ENCODE results near the gene REEP3. TPM values are rescaled to one million over a fixed set of nuclear protein-coding genes. Genes with fewer than 3 reads are reported as not detected.
"Not testable (repeated sequence)": the region's sequence is repeated elsewhere in the genome, so short reads cannot be mapped to it uniquely, and the experiment has no call there.

Gene REEP3
- total RNA-seq, 2 experiments from 2014 or later: 13.6 to 15.1 TPM

DNA sequence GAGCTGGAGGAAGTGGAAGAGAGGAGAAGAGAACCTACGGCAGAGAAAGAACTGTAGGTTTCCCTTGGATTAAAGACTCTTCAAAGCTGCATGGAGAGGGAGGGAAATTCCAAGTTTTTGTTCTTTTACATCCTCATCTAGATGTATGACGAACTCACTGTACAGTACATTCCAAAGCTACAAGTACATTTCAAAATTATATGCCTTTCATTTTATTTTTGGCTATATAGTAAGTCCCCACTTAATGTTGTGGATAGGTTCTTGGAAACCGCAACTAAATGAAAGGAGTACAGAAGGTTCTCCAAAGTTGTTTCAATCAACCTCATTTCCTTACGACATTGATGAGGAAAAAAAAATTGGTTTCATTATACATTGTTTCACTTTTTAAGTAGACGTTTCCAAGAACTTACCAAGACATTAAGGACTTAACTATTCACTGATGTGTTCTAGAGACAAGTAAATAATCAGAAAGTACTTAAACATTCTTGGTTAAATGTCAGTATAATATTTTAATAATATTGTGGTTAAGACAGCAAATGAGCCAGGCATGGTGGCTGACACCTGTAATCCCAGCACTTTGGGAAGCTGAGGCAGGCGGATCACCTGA is 39.3 kb upstream of the REEP3 start:
- DNase-seq: no peak
- Mint-ChIP-seq H3K9me3 (no peaks in the 10 kb centered on the region), H3K27me3 (no peaks in the 10 kb centered on the region), H3K4me1 (ENCODE audit: low read depth) (peaks cover 11% of the 10 kb centered on the region), H3K36me3 (ENCODE audit: low read depth) (peaks cover 2% of the 10 kb centered on the region), H3K27ac (no peak overlapping the region), H3K4me3 (no peak overlapping the region)
- intact Hi-C loops (cut with micrococcal nuclease): no loop called here
- TF ChIP-seq, protein P1, sequence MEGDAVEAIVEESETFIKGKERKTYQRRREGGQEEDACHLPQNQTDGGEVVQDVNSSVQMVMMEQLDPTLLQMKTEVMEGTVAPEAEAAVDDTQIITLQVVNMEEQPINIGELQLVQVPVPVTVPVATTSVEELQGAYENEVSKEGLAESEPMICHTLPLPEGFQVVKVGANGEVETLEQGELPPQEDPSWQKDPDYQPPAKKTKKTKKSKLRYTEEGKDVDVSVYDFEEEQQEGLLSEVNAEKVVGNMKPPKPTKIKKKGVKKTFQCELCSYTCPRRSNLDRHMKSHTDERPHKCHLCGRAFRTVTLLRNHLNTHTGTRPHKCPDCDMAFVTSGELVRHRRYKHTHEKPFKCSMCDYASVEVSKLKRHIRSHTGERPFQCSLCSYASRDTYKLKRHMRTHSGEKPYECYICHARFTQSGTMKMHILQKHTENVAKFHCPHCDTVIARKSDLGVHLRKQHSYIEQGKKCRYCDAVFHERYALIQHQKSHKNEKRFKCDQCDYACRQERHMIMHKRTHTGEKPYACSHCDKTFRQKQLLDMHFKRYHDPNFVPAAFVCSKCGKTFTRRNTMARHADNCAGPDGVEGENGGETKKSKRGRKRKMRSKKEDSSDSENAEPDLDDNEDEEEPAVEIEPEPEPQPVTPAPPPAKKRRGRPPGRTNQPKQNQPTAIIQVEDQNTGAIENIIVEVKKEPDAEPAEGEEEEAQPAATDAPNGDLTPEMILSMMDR (IDR thresholded peaks at IDR 0.05): no peak
- ATAC-seq: no peak
- ChIA-PET CTCF (interaction anchor here (1.5 kb wide), 1 partner anchor 238 kb away, joined by 5 read pairs; no protein-coding TSS in a partner anchor), POLR2A (no interaction called here)

DNA sequence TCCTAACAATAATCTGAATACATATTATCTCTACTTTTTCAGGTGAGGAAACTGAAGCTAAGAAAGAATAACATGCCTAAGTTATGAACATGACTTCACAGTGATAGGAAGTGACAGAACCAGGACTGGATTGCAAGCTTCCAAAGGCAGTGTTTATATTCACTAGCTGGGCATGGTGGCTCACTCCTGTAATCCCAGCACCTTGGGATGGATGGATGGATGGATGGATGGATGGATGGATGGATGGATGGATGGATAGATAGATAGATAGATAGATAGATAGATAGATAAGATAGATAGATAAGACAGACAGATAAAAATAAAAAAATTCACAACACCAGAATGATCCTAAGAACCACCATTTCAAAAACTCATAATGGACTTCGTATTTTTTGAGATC is 37.2 kb upstream of the REEP3 start:
- Mint-ChIP-seq H3K27ac (no peak overlapping the region), H3K4me1 (ENCODE audit: low read depth) (peaks cover 8% of the 10 kb centered on the region), H3K9me3 (no peaks in the 10 kb centered on the region), H3K27me3 (no peaks in the 10 kb centered on the region), H3K36me3 (ENCODE audit: low read depth) (no peaks in the 10 kb centered on the region), H3K4me3 (no peak overlapping the region)
- ChIA-PET CTCF (interaction anchor here (1.4 kb wide), 1 partner anchor 317 kb away, joined by 4 read pairs; no protein-coding TSS in a partner anchor), POLR2A (no interaction called here)
- ATAC-seq (no peak), DNase-seq (no peak)
- TF ChIP-seq, protein P1 (IDR thresholded peaks at IDR 0.05): no peak
- intact Hi-C loops (cut with micrococcal nuclease): no loop called here

DNA sequence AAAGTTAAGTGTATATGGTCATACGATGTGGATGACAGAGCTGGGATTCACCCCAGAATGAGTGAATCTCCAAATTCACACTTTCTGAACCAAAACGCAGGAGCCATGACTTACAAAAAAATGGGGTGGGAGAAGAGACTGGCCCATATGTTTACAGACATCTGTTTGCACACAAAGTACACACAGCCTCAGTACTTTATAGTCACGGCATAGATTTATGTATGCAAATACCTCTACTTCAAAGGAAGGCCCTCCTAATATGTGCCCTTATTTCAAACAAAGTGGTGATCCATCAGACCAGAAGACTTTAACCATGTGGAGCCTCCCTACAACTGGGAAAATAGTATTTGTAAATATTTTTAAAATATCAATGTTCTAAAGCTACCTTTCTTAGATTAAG is 33.2 kb upstream of the REEP3 start:
- no peak overlapping the region for H3K4me3 Mint-ChIP-seq
- ChIA-PET POLR2A (no interaction called here), CTCF (interaction anchor here (1.2 kb wide), 2 partner anchors 15 to 30 kb away, joined by 3 to 4 read pairs; no protein-coding TSS in a partner anchor)
- peaks cover 4% of the 10 kb centered on the region for H3K36me3 Mint-ChIP-seq (ENCODE audit: low read depth)
- H3K27me3 Mint-ChIP-seq: no peaks in the 10 kb centered on the region
- no peaks in the 10 kb centered on the region for H3K9me3 Mint-ChIP-seq
- no peak for ATAC-seq
- intact Hi-C loops (cut with micrococcal nuclease): no loop called here
- TF ChIP-seq, protein P1 (IDR thresholded peaks at IDR 0.05): no peak
- peaks cover 11% of the 10 kb centered on the region for H3K4me1 Mint-ChIP-seq (ENCODE audit: low read depth)
- H3K27ac Mint-ChIP-seq: no peak overlapping the region
- DNase-seq: no peak

DNA sequence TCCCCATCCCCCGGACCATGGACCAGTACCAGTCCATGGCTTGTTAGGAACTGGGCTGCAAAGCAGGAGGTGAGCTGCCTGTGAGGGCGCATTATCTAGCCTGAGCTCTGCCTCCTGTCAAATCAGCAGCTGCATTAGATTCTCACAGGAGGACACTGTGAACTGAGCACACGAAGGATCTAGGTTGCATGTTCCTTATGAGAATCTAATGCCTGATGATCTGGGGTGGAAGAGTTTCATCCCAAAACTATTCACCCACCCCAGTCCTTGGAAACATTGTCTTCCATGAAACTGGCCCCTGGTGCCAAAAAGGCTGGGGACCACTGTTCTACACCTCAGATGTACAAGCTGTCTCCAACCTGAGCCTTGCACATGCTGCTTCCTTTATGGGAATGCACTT is 31.4 kb upstream of the REEP3 start:
- Mint-ChIP-seq H3K27me3 (no peaks in the 10 kb centered on the region), H3K4me1 (ENCODE audit: low read depth) (peaks cover 8% of the 10 kb centered on the region), H3K36me3 (ENCODE audit: low read depth) (peaks cover 4% of the 10 kb centered on the region), H3K4me3 (no peak overlapping the region), H3K9me3 (no peaks in the 10 kb centered on the region), H3K27ac (peak overlapping the region; percentile 9)
- DNase-seq: no peak
- POLR2A ChIA-PET: interaction anchor here (1.1 kb wide), 1 partner anchor 17 kb away, joined by 3 read pairs; no protein-coding TSS in a partner anchor
- intact Hi-C loops (cut with micrococcal nuclease): no loop called here
- no peak for ATAC-seq
- TF ChIP-seq, protein P1 (IDR thresholded peaks at IDR 0.05): no peak
- CTCF ChIA-PET: interaction anchor here (1.3 to 1.5 kb wide), 2 partner anchors 15 to 273 kb away, joined by 3 to 4 read pairs; no protein-coding TSS in a partner anchor

DNA sequence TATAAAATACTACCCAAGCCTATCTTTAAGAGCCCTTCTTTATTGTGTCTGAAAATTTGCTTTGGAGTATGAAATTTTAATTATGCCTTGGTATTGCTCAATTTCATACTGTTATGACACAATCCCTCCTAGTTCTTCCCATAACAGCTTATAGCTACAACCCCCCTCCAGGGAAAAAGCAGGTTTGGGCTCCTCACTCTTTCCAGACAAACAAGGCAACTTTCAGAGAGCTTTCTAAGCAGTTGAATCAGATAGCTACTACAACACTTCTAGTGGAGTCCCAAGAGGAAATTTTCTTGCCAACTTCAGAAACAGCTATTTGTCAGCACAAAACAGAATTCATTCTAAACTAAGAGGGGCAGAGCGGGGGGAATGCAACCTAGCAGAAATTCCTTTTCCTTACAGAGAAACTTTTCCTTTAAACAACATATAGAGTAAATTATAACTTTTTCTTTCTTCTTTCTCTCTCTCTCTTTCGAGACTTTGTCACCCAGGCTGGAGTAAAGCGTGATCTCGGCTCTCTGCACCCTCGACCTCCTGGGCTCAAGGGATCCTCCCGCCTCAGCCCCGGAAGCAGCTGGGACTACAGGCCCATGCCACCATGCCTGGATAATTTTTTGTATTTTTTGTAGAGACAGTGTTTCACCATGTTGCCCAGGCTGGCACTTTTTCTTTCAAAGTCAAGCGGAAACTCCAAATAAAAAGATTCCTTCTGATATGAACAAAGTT is 29.4 kb upstream of the REEP3 start:
- ChIA-PET CTCF (no interaction called here), POLR2A (interaction anchor here (0.7 kb wide), 2 partner anchors 28 to 290 kb away, joined by 3 to 4 read pairs; no protein-coding TSS in a partner anchor)
- Mint-ChIP-seq H3K27me3 (no peaks in the 10 kb centered on the region), H3K27ac (no peak overlapping the region), H3K4me3 (no peak overlapping the region), H3K9me3 (no peaks in the 10 kb centered on the region), H3K36me3 (ENCODE audit: low read depth) (peaks cover 14% of the 10 kb centered on the region), H3K4me1 (ENCODE audit: low read depth) (peaks cover 11% of the 10 kb centered on the region)
- no peak for DNase-seq
- TF ChIP-seq, protein P1 (IDR thresholded peaks at IDR 0.05): no peak
- intact Hi-C loops (cut with micrococcal nuclease): no loop called here
- no peak for ATAC-seq

DNA sequence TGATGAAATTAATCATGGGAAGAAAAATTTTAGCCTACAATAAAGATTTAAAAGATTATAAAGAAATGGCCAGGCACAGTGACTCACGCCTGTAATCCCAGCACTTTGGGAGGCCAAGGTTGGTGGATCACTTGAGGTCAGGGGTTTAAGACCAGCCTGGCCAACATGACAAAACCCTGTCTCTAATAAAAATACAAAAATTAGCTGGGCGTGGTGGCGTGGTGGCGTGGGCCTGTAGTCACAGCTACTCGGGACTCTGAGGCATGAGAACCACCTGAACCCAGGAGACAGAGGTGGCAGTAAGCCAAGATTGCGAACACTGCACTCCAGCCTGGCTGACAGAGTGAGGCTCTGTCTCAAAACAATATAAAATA is 28.9 kb upstream of the REEP3 start:
- DNase-seq; H3K27ac Mint-ChIP-seq; H3K27me3 Mint-ChIP-seq; ATAC-seq; H3K4me3 Mint-ChIP-seq; H3K9me3 Mint-ChIP-seq; intact Hi-C loops (cut with micrococcal nuclease): not testable (repeated sequence)
- Mint-ChIP-seq H3K36me3 (ENCODE audit: low read depth) (peaks cover 14% of the 10 kb centered on the region), H3K4me1 (ENCODE audit: low read depth) (peaks cover 14% of the 10 kb centered on the region)
- ChIA-PET POLR2A (interaction anchor here (0.7 kb wide), 1 partner anchor 28 kb away, joined by 3 read pairs; no protein-coding TSS in a partner anchor), CTCF (interaction anchor here (0.9 kb wide), 1 partner anchor 9 kb away, joined by 3 read pairs; no protein-coding TSS in a partner anchor)

Data from activated CD8-positive, alpha-beta T cell treated with anti-CD3 and anti-CD28 coated beads for 36 hours (primary cell).